GM12892 (cell line): ENCODE results near the gene CCRL2.

Experiments used
- DNase-seq: peaks from one replicate; pipeline ENCODE4 v3.0.0; 2011; ENCODE audit not compliant: insufficient read length
- FAIRE-seq: peaks from 2 replicates; lab custom pipeline; 2011; peaks lifted over from hg19 to GRCh38; lab: Jason Lieb, UNC
- POLR2A ChIP-seq: IDR thresholded peaks from 2 replicates; pipeline ENCODE4 v1.6.1; 2011; ENCODE audit warnings: low read depth, low read length, control low read depth
- POLR2AphosphoS5 ChIP-seq: IDR thresholded peaks from 2 replicates; pipeline ENCODE4 v1.6.1; 2011; ENCODE audit warnings: low read depth, low read length, control low read depth
- TAF1 ChIP-seq: IDR thresholded peaks from 2 replicates; pipeline ENCODE4 v1.6.1; 2011; ENCODE audit warnings: low read depth, mild to moderate bottlenecking, control low read depth, low read length, borderline replicate concordance

The CCRL2 gene

GRCh38 chr3:46447228-46447985, 40.3 kb downstream of the CCRL2 start:
- FAIRE-seq = no peak
- no peak for DNase-seq

GRCh38 chr3:46448721-46449120, 41.7 kb downstream of the CCRL2 start:
- TF ChIP-seq POLR2AphosphoS5 (no peak), TAF1 (no peak), POLR2A (no peak)
- DNase-seq (no peak), FAIRE-seq (no peak)

More at GRCh38 chr3:46447228-46447985, 40.3 kb downstream of the CCRL2 start:
- no peak for TF ChIP-seq POLR2A
- TF ChIP-seq TAF1 = no peak
- TF ChIP-seq POLR2AphosphoS5 = no peak

- FAIRE-seq (no peak), DNase-seq (peak; percentile 42)
- TF ChIP-seq POLR2AphosphoS5 (no peak), POLR2A (no peak), TAF1 (no peak)
These were observed 42.9 kb downstream of the CCRL2 start for GRCh38 chr3:46449755-46450552.

- no peak for FAIRE-seq
- TF ChIP-seq POLR2AphosphoS5 (no peak), TAF1 (no peak), POLR2A (no peak)
- DNase-seq = no peak
These were observed 46.6 kb downstream of the CCRL2 start for GRCh38 chr3:46453526-46454208.

GRCh38 chr3:46454209-46454595, 47.1 kb downstream of the CCRL2 start:
- no peak for TF ChIP-seq TAF1
- TF ChIP-seq POLR2AphosphoS5 = no peak
- no peak for FAIRE-seq
- no peak for DNase-seq

GRCh38 chr3:46454606-46455005, 47.5 kb downstream of the CCRL2 start:
- FAIRE-seq (no peak), DNase-seq (no peak)
- TF ChIP-seq POLR2A (no peak), TAF1 (no peak), POLR2AphosphoS5 (no peak)

GRCh38 chr3:46455231-46456115, 48.4 kb downstream of the CCRL2 start:
- no peak for FAIRE-seq
- TF ChIP-seq TAF1 (no peak), POLR2A (no peak), POLR2AphosphoS5 (no peak)
- DNase-seq = no peak

- TF ChIP-seq POLR2AphosphoS5 (no peak), POLR2A (no peak), TAF1 (no peak)
- FAIRE-seq (no peak), DNase-seq (no peak)
These were observed 49.1 kb downstream of the CCRL2 start for GRCh38 chr3:46456118-46456517.
